Body of pancreas (tissue), 4 donors: ENCODE measurements around the gene CYP2D6. TPM values are rescaled to one million over a fixed set of nuclear protein-coding genes. Genes with fewer than 3 reads are reported as not detected.

Experiments
- ATAC-seq: fragments of 150-250 bp; one replicate; pipeline ENCODE4 v1.9.1; 2016
- DNase-seq, 4 donors: peaks; one replicate each; pipeline ENCODE4 v3.0.0-alpha.2; 2019
- H3K27ac ChIP-seq, 4 donors: fragments of 200-600 bp; sonication (generic); 1 replicate in 3 of 4; 2 replicates in 1 of 4; pipeline versions ENCODE4 v1.5.1 to v1.6.1; 2016 to 2019; ENCODE audit warnings: mild to moderate bottlenecking in 1 of 4, mixed read lengths in 1 of 4, moderate library complexity in 1 of 4
- H3K27me3 ChIP-seq, 2 donors: fragments of 200-600 bp; sonication (generic); one replicate each; pipeline ENCODE4 v1.6.0; 2016; ENCODE audit warnings: mild to moderate bottlenecking in 1 of 2
- H3K36me3 ChIP-seq, 2 donors: fragments of 200-600 bp; sonication (generic); replicated peaks in 1 of 2; 2 replicates each; pipeline ENCODE4 v1.5.1; 2016; ENCODE audit warnings: low read depth in 2 of 2; ENCODE audit not compliant: insufficient read depth in 1 of 2
- H3K4me1 ChIP-seq: fragments of 200-600 bp; sonication (generic); one replicate; pipeline ENCODE4 v1.6.0; 2016
- H3K4me3 ChIP-seq, 2 donors: fragments of 200-600 bp; sonication (generic); 1 replicate in 1 of 2; 2 replicates in 1 of 2; pipeline ENCODE4 v1.5.1; 2016 to 2019
- H3K9me3 ChIP-seq, 3 donors: fragments of 200-600 bp; sonication (generic); 1 replicate in 2 of 3; 2 replicates in 1 of 3; pipeline ENCODE4 v1.5.1; 2016
- CTCF ChIP-seq, 7 experiments: fragments of 450-650 bp in 4 of 7; fragments of 200-600 bp in 3 of 7; sonication (generic) in 3 of 7; IDR thresholded peaks; one replicate each; pipeline ENCODE4 v1.5.1; 2016 to 2019; ENCODE audit warnings: antibody characterized with exemption in 7 of 7
- POLR2A ChIP-seq, 3 donors: fragments of 450-650 bp; IDR thresholded peaks; one replicate each; pipeline ENCODE4 v1.6.1; 2016; ENCODE audit warnings: antibody characterized with exemption in 3 of 3, mild to moderate bottlenecking in 2 of 3
- WGBS, 2 donors: methylation state at CpG; one replicate each; pipeline ENCODE4 v1.1.5; 2017; 5-methylcytosine and 5-hydroxymethylcytosine counted together
- intact Hi-C: fragments of 100-400 bp; cut with DNase I; formaldehyde crosslinking; loops from one replicate; pipeline ENCODE4 v1.15.1; 2023
- total RNA-seq, 2 donors: library from RNA; depleted of rRNA; stranded (reverse); fragments of >200 nt; gene quantifications; one replicate each; pipeline ENCODE4 v1.1.0, GENCODE V29; 2016

CYP2D6 gene
- total RNA-seq, 2 donors from 2014 or later, result 0.52 to 2.0 TPM

GRCh38 chr22:42164901-42165300 lies 34.3 kb upstream of the CYP2D6 start:
- DNase-seq, result no peak
- WGBS, 2 donors, result 89 to 92% methylated on average over 1 to 5 of the region's 5 CpGs
- no peaks in the 10 kb centered on the region for H3K4me1 ChIP-seq
- no peak overlapping the region for H3K4me3 ChIP-seq
- H3K27ac ChIP-seq, result no peak overlapping the region
- intact Hi-C loops, result loop anchor here (5.0 kb wide), 1 partner anchor 267 kb away; the partner anchor contains the start of gene NFAM1
- H3K36me3 ChIP-seq, result peaks cover 0 to 4% of the 10 kb centered on the region in 2 donors
- TF ChIP-seq CTCF (IDR thresholded peaks at IDR 0.05) (no peak), POLR2A (IDR thresholded peaks at IDR 0.05) (no peak)
- no peaks in the 10 kb centered on the region for H3K9me3 ChIP-seq
- no peaks in the 10 kb centered on the region for H3K27me3 ChIP-seq
- ATAC-seq, result no peak

DNA sequence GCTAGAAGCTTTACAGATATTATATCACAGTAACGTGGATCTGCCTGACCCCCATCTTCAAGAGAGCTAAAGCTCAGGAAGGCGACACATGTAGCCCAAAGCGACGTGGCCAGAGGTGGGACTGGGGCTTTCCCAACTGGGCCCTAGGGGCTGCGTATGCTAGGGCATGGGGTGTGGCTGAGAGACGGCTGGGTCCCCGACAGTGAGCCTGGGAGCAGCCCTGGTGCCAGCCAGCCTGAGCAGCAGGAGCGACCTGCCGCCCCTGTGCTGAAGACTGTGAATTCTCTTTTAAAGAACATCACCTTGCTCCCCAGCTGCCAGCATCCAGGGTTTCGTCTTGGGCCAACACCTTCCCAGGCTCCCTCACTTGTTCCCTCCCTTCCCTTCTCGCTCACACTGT lies 32.9 kb upstream of the CYP2D6 start:
- TF ChIP-seq POLR2A (IDR thresholded peaks at IDR 0.05), result no peak
- no peak for TF ChIP-seq CTCF (IDR thresholded peaks at IDR 0.05)
- Histone ChIP-seq H3K9me3 (no peaks in the 10 kb centered on the region), H3K4me3 (no peak overlapping the region), H3K36me3 (peaks cover 0 to 4% of the 10 kb centered on the region in 2 donors), H3K27me3 (no peaks in the 10 kb centered on the region), H3K4me1 (no peaks in the 10 kb centered on the region), H3K27ac (no peak overlapping the region)
- ATAC-seq (no peak), DNase-seq (no peak)
- 95% methylated on average over 11 of the region's 11 CpGs for WGBS, 2 donors
- intact Hi-C loops, result no loop called here

- no peak for ATAC-seq
- Histone ChIP-seq H3K27me3 (no peaks in the 10 kb centered on the region), H3K27ac (no peak overlapping the region), H3K9me3 (no peaks in the 10 kb centered on the region), H3K36me3 (peaks cover 0 to 2% of the 10 kb centered on the region in 2 donors), H3K4me1 (no peaks in the 10 kb centered on the region), H3K4me3 (no peak overlapping the region)
- TF ChIP-seq POLR2A (IDR thresholded peaks at IDR 0.05), result no peak
- no peak for TF ChIP-seq CTCF (IDR thresholded peaks at IDR 0.05)
- WGBS, 2 donors, result 92 to 99% methylated on average over 6 to 12 of the region's 12 CpGs
- intact Hi-C loops, result no loop called here
- DNase-seq, result no peak
These were observed 32.3 kb upstream of the CYP2D6 start for GRCh38 chr22:42162728-42163489.

- Histone ChIP-seq H3K27ac (no peak overlapping the region), H3K36me3 (peaks cover 0 to 2% of the 10 kb centered on the region in 2 donors), H3K4me1 (no peaks in the 10 kb centered on the region), H3K27me3 (no peaks in the 10 kb centered on the region), H3K4me3 (no peak overlapping the region), H3K9me3 (no peaks in the 10 kb centered on the region)
- intact Hi-C loops, result no loop called here
- DNase-seq (no peak), ATAC-seq (no peak)
- 85% methylated on average over 13 to 16 of the region's 18 CpGs for WGBS, 2 donors
- no peak for TF ChIP-seq CTCF (IDR thresholded peaks at IDR 0.05)
- TF ChIP-seq POLR2A (IDR thresholded peaks at IDR 0.05), result no peak
These were observed 30.5 kb upstream of the CYP2D6 start for GRCh38 chr22:42160830-42161696.
